Right ventricle myocardium inferior (tissue), 1 donor: ENCODE results near the gene TNN. TPM values are rescaled to one million over a fixed set of nuclear protein-coding genes. Genes with fewer than 3 reads are reported as not detected.

Source experiments
- ATAC-seq: fragments of 200-7000 bp; cut with Tn5 transposase; one replicate; pipeline ENCODE4 v1.9.1; 2020; ENCODE audit warnings: mild to moderate bottlenecking, moderate library complexity
- DNase-seq: peaks from one replicate; pipeline ENCODE4 v3.0.0; 2021; ENCODE audit errors: missing footprints
- intact Hi-C: fragments of 100-400 bp; cut with DNase I; formaldehyde crosslinking; loops from one replicate; pipeline ENCODE4 v1.11.0; 2022
- total RNA-seq: library from RNA; stranded (reverse); fragmentation: NEBNext Ultra II Directional; extraction: Animal tissue kit (Norgen Biotek cat#: 25700); gene quantifications from one replicate; pipeline ENCODE4 v1.2.1, GENCODE V29; 2021
- donor health status: DM: no; HTN: yes; CAD: no; lungs with severe emphysema.

TNN gene
- total RNA-seq, 1 donor from 2014 or later: 0.08 TPM

GRCh38 chr1:175163702-175164101 lies 96.1 kb downstream of the TNN start:
- intact Hi-C loops: no loop called here
- DNase-seq (no peak), ATAC-seq (no peak)

DNA sequence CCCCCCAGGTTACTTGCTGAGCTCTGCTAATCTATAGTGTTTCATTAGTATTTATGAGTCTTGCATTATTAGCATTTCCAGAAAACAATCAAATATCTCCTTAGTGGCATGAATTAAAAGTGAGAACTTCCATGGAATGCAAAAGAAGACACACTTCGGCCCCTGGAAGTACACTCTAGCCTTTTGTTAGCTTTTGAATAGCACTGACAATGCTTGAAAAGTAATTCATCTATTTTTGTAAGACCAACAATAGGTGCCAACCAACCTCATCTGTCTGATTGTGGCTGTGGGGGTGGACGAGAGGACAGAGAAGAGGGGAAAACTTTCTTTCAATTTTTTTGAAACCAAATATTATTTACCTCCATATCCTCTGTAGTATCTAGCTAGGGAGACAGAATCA lies 97.1 kb downstream of the TNN start:
- ATAC-seq (no peak), DNase-seq (no peak)
- intact Hi-C loops: no loop called here

DNA sequence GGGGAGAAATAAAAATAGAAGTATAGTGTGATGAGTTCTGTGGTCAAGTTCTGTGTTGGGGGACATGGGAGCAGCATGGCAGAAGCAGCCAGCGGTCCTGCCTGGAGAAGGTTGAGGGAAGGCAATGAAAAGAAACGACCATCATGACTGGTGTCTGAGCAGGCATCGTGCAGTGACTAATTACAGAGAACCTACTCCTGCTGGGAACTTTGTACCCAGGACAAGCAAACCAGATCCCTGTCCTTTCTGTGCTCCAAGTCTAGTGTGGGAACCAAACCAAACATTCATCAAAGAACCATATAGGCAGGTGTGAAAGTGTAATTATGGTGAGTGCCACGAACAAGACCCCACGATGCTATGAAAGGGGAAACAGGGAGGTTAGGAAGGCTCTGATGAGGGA lies 99.1 kb downstream of the TNN start:
- ATAC-seq: peak; percentile 21
- DNase-seq: no peak
- intact Hi-C loops: no loop called here

- no peak for ATAC-seq
- intact Hi-C loops: no loop called here
- DNase-seq: no peak
These were observed 100.2 kb downstream of the TNN start for GRCh38 chr1:175167861-175168260.

GRCh38 chr1:175168782-175169181 lies 101.1 kb downstream of the TNN start:
- ATAC-seq (no peak), DNase-seq (no peak)
- intact Hi-C loops: no loop called here

GRCh38 chr1:175169286-175170018 lies 101.8 kb downstream of the TNN start:
- no peak for DNase-seq
- intact Hi-C loops: no loop called here
- no peak for ATAC-seq

DNA sequence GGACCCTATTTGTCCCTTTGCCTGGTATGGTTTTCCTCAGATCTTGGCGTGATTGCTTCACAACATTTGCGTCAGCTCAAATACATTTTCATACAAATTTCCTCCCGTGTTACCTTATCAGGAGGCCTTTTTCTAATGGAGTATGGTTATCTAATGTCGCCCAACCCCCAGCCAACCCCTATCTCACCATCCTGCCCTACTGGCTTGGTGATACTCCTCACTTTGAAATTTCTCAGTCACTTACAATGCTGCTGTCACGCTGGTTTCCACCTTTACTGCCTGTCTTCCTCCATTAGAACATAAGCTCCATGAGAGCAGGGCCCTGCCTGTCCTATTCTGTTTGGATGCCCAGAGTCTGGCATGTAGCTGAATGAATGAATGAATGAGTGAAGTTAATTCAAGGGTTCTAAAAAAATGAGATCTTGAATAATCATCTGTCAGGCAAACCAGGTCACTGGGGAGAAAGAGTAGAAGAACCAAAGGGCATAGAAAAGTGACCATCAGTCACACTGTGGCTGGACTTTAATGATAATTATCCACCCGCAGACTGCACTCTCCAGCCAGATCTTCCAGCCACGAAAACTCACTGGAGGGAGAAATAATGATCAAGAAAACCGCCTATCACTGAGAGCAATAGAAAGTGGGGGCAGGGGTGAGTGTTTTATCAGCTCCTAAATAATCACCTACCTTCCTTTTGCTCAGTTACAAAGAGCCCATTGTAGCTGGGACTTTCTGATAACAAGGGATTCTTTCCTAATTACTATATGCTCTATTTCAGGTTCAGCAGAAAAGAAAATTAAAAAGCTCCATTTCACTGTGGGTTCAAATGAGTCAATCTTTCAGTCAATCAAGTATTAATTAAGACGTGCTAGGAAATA lies 103.6 kb downstream of the TNN start:
- DNase-seq: no peak
- intact Hi-C loops: no loop called here
- ATAC-seq: no peak

DNA sequence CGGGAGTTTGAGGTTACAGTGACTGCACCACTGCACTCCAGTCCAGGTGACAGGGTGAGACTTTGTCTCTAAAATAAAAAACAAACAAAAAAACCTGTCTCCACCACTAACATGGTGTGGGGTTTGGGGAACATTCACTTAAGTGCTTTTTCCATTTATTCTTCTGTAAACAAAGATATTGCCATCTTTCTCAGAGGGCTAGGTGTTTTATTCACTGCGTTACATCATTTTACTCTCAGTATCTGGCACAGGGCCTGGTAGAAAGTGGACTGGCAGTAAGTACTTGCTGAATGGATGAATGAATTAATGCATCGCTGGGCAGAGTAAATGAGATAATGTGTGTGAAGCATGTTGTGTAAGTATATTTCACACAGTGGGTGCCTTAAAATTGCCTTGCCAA lies 104.9 kb downstream of the TNN start:
- DNase-seq (no peak), ATAC-seq (no peak)
- intact Hi-C loops: no loop called here

DNA sequence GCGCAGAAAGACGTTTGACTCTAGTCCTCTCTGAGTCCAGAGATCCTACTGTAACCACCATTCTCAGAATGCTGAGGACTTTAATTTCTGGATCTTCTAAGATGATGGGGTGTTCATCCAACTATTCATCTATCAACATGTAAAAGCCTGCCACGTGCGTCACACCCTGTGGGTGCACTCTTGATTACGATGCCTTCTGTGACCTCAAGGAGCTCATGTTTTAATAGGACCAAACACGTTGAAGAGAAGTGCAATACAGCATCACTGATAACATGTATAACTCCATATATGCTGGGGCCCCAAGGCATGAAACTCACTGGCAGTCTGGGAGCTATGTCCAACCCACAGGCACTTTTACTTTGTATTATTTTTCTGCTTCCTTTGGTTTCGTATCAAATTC lies 105.9 kb downstream of the TNN start:
- intact Hi-C loops: no loop called here
- no peak for DNase-seq
- no peak for ATAC-seq

DNA sequence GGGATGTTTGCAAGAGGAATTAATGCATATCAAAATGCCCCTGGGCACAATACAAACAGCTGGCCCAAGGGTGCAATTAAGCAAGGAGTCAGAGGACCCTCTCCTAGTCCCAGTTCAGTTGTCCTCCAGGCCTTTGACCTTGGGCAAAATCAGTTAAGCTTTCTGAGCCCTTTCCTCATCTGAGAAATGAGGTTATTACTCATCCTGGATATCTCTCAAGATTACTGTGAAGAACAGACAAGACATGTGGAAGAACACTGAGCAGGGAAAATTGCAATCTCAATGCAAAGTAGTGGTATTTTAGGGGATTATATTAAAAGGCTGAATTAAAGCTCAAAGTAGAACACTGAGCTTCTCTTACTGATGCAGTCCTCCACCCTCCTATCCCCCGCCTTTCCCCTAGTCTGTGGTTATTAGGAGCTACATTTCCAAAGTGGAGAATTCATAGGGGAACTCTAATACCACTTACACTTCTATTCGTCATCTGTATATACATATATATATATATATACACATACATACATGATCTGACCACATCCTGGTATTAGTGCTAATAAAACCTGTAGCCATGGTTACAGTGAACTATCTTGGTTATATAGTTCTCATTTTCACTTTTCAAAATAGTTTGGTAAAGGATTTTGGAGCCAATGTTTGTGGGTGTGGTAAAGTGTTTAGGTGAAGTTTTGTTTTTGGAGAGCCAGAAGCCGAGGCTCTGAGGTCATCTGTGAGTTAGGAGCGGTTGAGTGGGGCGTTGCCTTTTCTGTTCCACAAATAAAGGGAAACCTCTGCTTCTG lies 106.9 kb downstream of the TNN start:
- DNase-seq: no peak
- intact Hi-C loops: no loop called here
- no peak for ATAC-seq

DNA sequence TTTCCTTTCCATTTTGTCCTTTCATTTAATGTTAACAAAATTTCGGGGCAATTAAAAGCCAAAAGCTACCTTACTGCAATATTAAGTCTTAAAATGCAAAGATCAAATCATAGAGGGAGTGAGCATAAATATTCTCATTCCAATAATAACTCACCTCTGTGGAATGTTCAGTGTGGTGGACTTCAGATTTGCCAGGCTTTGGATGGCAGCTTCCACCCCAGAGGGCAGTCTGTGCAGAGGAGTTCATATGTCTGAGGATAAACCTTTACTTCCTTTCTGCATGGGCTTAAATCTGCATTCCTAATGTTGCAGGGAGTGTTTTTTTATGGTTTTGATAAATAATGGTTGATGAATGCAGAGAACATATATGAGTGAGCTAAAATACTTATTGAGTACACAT lies 108.6 kb downstream of the TNN start:
- no peak for DNase-seq
- intact Hi-C loops: no loop called here
- no peak for ATAC-seq

GRCh38 chr1:175178056-175178455 lies 110.4 kb downstream of the TNN start:
- no peak for DNase-seq
- intact Hi-C loops: no loop called here
- no peak for ATAC-seq

DNA sequence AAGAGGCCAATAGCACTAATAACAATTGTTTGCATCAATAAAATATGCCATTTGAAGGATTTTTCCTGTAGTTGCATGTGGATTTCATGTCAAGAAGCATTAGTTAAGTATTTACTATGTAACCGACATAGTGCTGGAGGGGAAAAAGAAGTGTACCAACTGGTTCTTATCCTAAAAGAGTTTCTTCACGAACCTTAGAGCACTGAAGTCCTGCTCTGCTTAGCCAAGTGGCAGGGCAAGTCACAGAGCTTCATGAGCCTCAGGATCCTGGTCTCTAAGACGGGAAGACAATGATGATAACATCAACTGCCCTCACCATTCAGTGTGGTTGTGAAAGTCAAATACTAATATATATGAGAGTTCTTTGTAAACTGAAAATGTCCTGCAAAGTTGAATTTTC lies 110.8 kb downstream of the TNN start:
- ATAC-seq: no peak
- no peak for DNase-seq
- intact Hi-C loops: no loop called here

DNA sequence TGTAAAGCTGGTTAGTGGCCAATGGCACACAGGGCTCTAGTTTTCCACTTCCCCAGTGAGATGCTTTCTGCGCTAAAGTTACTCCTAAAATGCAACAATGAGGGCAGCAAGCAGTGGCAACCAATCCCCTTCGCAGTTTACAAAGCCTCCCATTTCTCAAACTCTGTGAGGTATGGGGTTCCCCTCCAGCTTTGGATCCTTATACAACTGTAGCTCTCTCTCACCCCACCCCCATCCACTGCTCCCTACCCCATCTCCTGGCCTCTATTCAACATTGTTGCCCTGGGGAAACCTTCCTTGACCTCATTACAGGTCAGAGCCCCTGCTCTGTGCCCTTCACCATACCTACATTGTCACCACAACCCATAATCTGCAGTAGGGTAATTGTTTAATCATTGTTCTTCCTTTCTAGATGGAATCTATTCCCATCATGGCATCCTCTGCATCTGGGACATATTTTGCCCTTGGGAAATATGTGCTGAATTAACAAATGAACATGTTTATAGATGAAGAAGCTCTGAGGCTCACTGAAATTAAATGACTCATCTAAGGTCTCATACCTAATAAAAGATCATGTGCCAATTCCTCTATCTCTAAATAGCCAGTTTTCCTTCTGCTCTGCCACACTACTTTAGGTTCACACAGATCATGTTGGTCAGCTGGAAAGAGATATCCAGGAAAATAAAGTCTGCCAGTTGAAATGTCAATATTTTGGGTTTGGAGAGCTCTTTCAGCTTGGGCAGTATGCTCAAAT lies 112.4 kb downstream of the TNN start:
- intact Hi-C loops: no loop called here
- DNase-seq (no peak), ATAC-seq (no peak)

GRCh38 chr1:175182201-175182746 lies 114.6 kb downstream of the TNN start:
- no peak for ATAC-seq
- intact Hi-C loops: no loop called here

DNA sequence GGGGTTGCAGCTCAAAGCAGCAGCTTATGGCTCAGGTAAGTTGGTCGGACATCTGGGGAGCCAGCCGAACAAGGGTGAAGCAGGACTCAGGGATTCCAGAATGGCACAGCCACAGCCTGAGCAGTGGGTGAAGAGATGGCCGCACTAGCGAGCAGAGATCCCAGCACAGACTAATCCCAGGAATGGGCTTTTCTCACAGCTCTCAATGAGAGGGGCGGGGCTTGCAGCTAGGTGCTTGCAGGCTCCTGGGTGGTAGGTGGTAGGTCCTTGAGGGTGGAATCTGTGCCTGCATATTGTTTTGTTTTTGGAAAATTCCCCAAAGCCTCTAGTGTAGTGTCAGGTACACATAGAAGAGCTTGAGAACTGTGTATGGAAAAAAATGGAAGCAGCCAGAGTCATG lies 116.0 kb downstream of the TNN start:
- ATAC-seq: no peak
- DNase-seq: no peak
- intact Hi-C loops: no loop called here

More at GRCh38 chr1:175182201-175182746, 114.6 kb downstream of the TNN start:
- no peak for DNase-seq

DNA sequence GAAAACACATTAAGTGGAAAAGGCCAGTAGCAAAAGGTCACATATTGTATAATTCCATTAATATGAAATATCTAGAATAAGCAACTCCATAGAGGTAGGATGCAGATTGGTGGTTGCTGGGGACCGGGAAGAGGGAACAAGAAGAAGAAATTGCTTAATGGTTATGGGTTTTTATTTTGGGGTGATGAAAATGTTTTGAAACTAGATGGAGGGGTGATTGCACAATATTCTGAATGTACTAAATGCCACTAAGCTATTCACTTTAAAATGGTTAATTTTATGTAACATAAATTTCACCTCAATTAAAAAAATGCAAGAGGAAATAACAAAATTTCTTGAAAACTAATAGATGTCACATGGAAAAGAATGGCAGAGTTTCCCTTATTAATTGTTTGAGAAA lies 118.3 kb downstream of the TNN start:
- no peak for DNase-seq
- ATAC-seq: no peak
- intact Hi-C loops: no loop called here

DNA sequence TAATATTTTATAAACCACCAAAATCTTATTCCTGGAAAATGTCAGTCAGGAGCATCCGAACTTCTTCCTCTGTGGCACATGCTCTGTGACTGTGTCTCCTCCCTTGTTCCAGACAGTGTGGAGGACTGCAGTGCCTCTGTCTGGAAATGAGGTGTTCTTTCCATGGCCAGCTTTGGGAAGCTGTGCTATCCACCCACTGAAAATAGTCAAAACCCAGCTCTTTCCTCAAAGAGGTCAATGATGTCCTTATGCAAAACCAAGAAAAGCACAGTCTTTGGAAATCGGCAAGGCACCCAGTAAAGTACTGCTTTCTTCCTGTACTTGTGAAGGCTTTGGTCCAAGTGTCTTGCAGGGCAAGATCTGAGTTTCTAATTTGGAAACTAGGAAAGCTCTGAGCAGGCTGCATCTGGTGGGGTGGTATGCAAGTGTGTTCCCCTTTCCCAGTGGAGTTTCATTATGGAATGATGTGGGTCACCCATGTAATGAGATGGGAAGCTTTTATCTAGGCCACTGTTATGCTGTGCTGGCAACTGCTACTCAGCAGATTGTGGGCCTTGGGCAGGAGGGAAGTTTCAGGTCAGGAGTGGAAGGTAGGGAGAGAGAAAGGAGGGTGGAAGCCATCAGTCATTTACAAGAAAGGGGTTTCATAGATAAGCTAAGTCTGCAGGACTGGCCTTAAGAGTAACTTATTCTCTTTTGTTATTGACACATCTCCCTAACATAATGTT lies 119.0 kb downstream of the TNN start:
- DNase-seq (no peak), ATAC-seq (peak; percentile 22)
- intact Hi-C loops: no loop called here
